HG02884 (cell line): Measurements from ENCODE around the gene TMEM131.

Experiments
- ATAC-seq: cut with Tn5 transposase; IDR thresholded peaks from one replicate; pipeline ENCODE4 v1.9.1; 2021; ENCODE audit warnings: mild to moderate bottlenecking, moderate library complexity; ENCODE audit not compliant: unreplicated experiment

TMEM131 gene

DNA sequence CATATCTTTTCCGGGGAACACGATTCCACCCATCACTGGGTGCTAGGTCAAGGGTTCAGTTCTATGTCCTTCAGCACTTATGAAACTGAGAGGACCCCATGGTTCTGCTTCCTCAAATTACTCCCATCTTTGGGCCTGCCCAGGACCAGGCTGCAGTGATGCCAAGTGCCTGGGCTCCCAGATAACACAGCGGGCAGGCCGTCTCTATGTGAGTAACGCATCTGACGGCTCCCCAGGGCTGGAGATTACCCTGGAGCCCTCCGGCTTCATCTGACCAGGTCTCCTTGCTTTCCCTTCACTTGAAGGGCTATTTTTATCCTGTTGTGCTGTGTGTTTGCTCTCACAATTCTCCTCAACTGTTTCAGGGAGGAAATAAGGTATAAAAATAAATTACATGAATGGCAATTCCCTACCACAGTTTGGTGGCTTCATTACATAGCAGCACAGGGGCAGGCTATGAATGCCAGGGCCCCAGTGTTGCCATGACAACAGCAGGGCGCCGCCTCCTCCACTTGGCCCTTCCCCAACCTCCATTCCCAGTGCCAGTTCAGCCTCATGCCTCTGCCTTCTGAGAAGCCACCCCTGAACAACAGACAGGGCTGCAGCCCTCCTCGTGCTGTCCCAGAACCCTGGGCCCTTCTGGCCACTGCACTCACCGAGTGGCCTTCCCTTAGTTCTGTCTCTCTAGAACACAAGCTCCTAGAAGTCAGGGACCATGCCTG, 25.4 kb upstream of the TMEM131 start:
- no peak for ATAC-seq

DNA sequence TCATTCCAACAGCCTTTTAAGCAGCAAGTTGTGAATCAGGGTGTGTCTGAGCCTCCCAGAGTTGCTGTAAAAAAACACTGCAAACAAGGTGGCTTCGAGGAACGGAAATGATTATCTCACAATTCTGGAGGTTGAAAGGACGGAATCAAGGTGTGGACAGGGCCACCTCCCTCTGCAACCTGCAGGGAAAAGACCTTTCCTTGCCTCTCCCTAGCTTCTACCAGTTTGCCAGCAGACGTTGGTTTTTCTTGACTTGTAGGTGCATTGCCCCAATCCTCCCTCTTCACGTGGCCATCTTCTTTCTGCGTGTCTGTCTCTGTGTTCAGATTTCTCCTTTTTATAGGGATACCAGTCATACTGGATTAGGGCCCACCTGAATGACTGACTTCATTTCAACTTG, 24.8 kb upstream of the TMEM131 start:
- no peak for ATAC-seq

DNA sequence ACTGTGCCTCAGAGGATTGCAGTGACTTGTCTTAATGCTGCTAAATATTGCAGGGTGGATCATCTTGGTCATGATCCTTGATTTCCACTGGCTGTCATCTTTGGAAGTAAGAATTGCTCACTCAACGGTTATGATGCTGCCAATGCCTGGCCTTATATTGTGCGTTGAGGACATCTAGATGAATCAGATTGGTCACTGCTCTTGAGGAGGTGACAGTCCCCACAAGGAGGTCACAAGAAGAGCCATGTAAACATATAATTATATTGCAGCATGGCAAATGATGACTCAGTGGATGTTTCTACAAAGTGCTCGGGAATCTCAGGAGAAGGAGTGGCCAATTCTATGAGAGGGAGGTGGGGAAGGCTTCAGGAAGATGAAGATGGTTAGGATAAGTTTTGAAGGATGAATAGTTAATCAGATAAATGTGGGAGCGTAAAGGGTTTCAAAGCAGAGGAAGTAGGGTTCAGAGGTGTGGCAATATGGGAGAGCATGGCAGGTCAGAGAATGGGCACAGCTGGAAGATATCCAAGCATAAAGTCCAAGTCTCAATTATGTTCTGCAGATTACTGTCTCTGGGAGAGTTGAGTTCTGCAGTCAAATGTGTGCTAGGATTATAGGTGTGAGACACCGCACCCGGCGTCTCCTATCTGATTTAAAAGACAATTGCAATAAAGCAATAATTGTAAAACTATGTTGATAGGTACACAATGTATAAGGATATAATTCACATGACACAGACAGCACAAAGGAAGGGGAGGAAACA, 21.3 kb upstream of the TMEM131 start:
- ATAC-seq, result no peak

DNA sequence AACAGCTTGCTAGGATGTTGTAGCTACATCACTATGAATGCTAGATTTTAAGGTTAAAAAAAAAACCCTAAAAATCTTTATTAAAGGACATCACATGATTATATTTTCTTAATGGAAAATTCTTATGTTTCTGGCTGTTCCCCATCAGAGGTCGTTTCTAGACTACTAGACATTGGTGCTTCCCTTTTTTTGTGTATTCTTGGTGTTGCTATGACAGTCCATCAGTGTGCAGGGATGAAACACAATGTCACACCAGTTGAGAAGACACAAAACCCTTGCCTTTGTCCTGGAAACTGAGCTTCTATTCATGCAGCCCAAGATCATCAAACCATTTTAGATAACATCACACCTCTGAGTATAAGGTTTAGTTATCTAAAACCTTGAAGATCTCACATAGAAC, 19.9 kb upstream of the TMEM131 start:
- ATAC-seq, result no peak

DNA sequence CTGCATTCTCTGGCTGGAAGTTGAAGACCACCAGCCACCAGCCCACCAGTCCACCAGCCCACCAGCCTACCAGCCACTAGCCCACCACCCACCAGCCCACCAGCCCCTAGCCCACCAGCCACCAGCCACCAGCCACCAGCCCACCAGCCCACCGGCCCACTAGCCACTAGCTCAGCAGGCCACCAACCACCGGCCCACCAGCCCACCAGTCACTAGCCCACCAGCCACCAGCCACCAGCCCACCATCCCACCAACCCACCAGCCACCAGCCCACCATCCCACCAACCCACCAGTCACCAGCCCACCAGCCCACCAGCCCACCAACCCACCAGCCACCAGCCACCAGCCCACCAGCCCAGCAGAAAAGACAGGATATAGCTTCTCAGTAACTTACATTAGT, 18.6 kb upstream of the TMEM131 start:
- ATAC-seq, result no peak

DNA sequence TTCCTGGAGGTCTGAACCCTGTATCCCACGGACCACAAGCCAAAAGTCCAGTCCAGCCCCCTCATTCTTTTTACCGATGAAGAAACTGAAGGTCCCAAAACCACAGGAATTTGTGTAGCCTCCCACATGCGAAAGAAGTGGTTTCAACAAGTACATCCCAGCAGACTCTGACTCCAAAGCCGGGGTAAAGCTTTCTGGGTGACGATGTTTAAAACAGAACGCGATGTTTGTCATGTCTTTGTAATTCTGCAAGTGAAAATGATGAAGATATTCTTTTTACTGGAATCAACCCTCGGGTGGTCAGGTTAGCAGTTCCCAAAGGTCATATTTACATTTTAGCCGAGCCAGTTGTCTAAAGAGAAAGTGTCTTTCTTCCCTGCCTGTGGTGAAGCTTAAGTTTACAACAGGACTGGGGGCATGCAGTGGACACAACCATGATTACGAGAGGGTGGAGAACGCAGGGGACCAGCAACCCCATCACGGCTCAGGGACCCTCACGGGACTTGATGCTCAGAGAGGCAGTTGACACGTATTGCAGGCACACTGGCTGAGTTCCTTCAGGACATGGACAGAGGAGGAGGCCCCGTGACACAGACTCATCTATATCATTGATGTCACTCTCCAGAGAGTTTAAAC, 17.8 kb upstream of the TMEM131 start:
- no peak for ATAC-seq

DNA sequence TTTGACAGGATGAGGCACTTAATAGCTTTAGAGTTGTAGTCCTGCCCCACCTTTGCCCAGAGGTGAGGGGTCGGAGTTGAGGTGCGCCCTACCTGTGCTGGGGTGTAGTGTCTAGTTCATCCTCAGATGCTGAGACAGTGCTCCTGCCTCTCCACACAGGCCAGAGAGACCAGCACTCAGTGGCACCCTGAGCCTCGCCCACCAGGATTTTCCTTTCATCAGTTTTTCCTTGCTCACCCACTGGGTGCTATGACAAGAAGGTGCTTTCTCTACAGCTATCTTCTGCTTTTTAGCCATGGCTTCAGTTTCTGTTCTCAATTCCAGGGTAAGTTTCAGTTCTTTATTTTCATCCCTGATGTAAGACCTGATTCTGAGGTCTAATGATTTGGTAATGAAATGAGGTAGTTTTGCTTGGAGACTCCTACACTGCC, 16.8 kb upstream of the TMEM131 start:
- peak; percentile 58 for ATAC-seq

DNA sequence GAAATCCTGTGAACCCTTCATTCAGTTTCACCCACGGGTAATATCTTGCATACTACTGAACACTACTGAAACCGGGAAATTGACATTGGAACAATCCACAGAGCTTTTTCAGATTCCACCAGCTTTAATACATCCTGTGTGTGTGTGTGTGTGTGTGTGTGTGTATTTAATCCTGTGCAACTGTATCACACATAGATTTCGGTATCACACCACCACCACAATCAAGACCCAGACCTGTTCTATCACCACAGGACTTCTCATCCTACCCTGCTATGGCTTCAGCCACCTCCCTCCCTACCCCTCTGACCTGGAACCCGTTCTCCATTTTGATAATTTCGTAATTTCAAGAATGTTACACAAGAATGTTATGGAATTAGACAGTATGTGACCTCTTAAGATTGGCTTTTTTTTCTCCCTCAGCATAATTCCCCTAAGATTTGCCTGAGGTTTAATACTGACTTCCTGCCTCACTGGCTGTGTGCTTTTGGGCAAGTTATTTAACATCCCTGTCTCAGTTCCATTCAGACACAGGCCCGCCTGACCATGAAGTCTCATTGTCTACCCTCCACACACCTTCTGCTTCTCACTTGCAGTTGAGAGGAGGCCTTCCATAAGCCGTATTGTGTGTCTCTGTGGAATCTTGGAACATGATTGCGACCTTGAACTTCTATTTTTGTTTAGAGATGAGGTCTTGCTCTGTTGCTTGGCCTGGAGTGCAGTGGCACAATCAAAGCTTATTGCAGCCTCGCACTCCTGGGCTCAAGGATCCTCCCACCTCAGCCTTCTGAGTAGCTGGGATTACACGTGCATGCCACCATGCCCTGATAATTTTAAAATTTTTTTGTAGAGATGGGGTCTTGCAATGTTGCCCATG, 14.4 kb upstream of the TMEM131 start:
- ATAC-seq, result no peak

DNA sequence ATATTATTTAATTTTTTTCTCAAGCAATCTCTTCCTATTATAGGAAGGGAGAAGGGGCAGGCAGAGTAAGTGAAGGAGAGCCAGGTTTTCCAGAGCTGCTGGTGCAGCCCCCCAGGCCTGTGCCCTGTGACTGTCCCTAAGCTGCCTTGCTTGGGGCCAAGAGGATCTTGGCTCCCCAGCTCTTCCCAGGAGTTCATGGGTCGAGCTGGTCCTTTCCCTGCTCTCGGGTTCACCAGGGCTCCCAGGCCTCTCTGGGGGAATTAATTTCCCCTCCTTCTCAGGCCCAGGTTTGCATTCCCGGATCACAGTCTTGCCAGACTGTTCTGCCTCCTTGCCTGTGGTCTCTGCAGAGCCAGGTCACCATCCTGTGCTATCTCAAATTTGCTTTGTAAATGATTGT, 12.7 kb upstream of the TMEM131 start:
- no peak for ATAC-seq

DNA sequence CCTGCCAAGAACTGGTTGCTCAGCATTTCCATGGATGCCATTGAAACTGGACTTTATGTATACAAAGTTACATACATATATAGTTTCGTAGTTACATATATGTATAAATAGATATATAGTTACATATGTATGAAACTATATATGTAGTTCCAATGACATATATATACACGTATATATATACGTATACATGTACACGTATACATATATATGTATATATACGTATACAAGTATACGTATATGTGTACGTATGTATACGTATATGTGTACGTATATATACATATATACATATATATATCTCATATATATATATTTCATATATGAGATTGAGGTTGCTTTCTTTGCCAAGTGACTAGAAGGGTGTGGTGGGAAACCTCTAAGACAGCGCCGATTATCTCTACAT, 10.6 kb upstream of the TMEM131 start:
- no peak for ATAC-seq

DNA sequence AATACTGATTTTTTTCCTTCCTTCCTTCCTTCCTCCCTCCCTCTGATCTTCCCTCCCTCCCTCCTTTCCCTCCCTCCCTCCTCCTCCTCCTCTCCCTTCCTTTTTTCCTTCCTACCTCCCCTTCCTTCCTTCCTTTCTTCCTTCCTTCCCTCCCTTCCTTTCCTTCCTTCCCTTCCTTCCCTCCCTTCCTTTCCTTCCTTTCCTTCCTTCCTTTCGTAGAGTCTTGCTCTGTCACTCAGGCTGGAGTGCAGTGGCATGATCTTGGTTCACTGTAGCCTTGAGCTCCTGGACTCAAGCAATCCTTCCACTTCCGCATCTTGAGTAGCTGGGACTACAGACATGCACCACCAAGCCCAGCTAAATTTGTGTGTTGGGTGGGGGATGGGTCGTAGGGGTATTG, 8.9 kb upstream of the TMEM131 start:
- no peak for ATAC-seq

DNA sequence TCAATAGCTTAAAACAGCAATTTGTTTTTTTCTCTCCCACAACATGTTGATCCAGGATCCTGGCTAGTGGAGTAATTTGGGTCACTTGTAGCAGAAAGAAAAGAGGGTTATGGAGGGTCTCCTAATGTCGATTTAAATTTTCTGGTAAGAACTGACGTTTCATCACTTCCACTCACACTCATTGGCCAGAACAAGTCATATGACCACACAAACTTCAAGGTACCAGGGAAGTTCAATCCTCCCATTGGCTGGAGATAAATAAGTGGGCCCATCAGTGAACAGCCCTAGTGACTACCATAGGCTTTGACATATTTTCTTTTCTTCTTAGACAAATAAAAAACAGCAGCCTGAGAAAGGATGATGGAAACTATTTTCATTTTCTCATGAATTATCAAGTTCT, 8.3 kb upstream of the TMEM131 start:
- no peak for ATAC-seq

DNA sequence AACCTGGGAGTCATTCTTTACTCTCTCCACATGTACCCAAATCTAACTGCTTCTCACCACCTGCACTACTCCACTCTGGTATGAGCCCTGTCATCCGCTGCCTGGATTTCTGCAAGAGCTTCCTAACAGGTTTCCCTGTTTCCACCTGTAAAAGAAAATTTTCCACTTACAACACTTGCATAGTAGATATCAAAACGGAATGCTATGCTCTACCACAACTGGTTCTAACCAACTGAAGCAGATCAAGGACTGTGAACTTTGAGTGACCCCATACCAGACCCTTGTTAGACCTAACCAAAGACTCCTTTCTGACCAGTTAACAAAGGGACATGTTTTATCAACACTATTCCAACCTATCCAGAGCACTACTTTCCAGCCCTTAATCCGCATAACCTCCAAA, 3.8 kb upstream of the TMEM131 start:
- ATAC-seq, result no peak

DNA sequence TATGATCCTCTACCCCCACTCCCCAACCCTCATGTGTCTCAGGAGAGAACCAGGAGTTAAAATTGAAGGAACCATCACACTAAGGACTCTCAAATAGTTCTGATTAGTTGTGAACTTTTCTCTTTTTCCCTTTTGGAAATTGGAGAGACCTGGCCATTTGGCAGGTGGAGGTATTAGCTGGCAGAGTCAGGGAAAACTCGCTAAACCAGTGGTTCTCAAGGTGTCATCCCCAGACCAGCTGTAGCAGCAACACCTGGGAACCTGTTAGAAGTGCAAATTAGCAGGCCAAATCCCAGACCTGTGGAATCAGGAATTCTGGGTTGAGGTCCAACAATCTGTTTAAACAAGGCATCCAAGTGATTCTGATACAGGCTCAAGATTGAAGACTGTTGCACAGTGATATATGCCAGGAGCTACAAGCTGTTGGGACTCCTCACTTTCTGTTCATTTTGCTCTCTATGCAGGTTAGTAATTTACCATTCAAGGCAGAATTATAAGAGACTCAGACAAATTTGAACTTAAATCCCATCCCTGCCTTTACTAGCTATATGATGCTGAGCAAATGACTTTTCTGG, 2.8 kb upstream of the TMEM131 start:
- ATAC-seq, result no peak

DNA sequence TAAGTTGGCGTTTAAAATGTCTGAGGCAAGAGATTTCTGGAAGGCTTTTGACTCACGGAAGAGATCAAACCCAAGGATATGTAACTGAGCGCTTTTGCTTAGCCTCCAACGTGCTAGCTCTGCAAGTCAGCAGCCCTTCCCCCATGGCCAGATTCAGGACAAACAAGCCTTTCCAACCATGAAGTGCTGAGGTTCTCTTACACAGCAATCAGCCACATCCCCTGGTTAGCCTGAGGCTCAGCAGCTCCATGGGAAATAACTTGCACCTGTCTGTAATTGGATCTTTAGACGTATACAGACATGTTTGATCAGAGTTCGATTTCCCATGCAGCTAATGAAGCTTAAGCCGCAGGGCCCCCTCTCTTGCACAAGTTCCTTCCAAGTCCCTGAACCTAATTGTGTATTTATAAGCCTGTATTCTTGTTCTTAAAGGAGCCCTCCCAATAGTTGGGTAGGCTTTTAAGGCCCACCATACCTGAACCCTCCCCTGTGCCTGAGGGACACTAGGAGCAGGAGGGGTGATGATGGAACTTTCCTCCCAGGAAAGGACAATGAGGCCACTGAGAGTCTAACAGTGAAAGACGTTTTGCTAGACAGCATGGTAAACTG, 2.1 kb upstream of the TMEM131 start:
- ATAC-seq, result no peak

DNA sequence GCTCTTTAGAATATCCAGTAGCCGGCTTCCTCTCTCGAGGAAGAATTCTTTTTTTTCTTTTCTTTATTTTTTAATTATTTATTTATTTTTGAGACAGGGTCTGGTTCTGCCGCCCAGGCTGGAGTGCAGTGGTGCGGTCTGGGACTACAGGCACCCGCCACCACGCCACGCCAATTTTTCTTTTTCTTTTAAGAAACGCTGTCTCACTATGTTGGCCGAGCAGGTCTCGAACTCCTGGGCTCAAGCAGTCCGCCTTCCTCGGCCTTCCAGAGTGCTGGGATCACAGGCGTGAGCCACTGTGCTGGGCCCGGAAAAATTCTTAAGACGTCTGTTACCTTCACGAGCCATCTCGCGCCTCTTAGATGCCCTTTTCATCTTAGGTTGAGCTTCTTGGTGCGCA, 931 bp upstream of the TMEM131 start:
- ATAC-seq, result no peak

DNA sequence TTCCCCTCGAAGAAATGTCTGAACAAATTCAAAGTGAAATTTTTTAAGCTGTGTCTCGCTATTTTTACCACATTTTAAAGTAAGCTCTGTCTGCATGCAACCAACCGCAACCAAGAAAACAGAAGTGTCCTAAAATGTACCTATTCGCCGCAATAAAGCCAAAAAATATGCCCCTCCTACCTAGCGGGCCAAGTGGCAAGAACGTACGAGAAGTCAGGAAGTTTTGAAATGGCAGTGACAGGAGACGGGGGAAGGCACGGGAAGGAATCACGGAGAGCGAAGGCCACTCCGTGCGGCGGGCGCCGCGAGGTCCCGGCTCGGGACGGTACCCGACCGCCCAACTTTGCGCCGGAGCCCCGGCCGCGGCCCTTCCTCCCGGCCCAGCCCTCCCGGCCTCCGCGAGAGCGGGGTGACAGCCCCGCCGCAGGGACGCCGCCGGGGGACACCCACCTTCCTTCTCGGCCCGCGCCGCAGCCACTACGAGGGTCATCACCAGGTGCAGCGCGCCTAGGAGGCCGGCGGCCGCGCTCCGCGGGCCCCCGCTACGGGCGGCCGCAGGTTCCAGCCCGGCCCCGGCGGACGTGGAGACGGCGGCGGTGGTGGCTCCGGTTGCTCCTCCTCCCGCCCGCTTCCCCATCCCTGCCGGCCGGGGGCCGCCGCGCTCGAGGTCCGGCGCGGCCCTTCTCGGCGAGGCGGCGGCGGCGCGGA, 568 bp downstream of the TMEM131 start:
- ATAC-seq, result peak; percentile 23

DNA sequence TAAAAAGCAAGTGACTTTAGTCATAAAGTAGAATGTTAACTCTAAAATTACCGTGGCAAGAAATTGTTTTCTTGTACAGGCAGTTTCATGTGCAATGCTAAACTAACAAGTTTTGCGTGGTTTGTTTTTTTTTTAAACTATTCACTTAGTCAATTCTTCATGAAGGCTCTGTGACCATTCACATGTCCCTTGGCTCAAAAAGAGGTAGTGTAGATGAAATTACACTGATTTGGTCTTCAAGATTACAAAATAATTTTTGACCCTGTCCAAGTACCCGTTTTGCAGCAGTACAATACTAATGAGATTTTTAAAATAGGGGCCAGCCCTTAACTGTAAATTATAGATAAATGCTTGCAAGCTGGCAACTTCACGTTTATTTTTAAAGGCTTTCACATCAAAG, 1.3 kb downstream of the TMEM131 start:
- no peak for ATAC-seq

DNA sequence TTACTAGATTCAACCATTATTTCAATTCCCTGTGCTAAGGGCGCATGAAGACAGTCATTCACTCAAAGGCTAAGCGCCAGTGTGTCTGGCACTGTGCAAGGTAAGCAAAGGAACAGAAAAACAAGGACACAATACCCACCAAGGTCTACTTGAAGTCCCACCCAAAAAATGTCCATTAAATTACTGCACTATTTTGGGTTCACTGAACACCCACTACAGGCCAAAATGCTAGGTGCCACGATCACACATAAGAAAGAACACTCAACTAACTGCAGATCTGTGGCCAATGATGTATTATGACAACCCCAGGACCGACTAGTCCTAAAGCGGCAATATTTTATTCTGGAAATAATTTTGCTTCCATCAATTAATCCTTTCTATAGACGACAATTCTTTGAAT, 1.8 kb downstream of the TMEM131 start:
- no peak for ATAC-seq
